Lung (tissue), 12 donors: ENCODE results near the gene CIART. TPM values are rescaled to one million over a fixed set of nuclear protein-coding genes. Genes with fewer than 3 reads are reported as not detected.
A peak's percentile ranks its signal among the peaks of the same experiment; 100 is the strongest.

Source experiments
- ATAC-seq: fragments of 200-7000 bp; cut with Tn5 transposase; one replicate; pipeline ENCODE4 v1.9.1; 2020; ENCODE audit warnings: moderate number of reproducible peaks; ENCODE audit not compliant: insufficient read depth, low FRiP score
- DNase-seq, 3 donors: peaks; one replicate each; pipeline ENCODE4 v3.0.0-alpha.2; 2013 to 2017
- H3K27ac ChIP-seq, 2 donors: one replicate each; pipeline ENCODE4 v1.5.1; 2013; ENCODE audit warnings: mild to moderate bottlenecking in 2 of 2, moderate library complexity in 2 of 2, control low read depth in 1 of 2, inconsistent platforms in 1 of 2, low read depth in 1 of 2, low read length in 1 of 2
- H3K27me3 ChIP-seq, 3 donors: one replicate each; pipeline ENCODE4 v1.5.1; 2013; ENCODE audit warnings: low read length in 2 of 3; ENCODE audit not compliant: control insufficient read depth in 3 of 3, insufficient read depth in 3 of 3
- H3K36me3 ChIP-seq, 4 donors: one replicate each; pipeline ENCODE4 v1.5.1; 2013; ENCODE audit warnings: low read length in 4 of 4, mild to moderate bottlenecking in 1 of 4, moderate library complexity in 1 of 4; ENCODE audit not compliant: control insufficient read depth in 4 of 4, insufficient read depth in 4 of 4
- H3K4me1 ChIP-seq, 5 donors: one replicate each; pipeline ENCODE4 v1.5.1; 2013; ENCODE audit warnings: low read length in 5 of 5, mild to moderate bottlenecking in 2 of 5, moderate library complexity in 1 of 5; ENCODE audit not compliant: control insufficient read depth in 5 of 5, insufficient read depth in 5 of 5
- H3K4me3 ChIP-seq: one replicate; pipeline ENCODE4 v1.5.1; 2013; ENCODE audit warnings: mild to moderate bottlenecking, control low read depth, moderate library complexity
- H3K9ac ChIP-seq, 2 donors: one replicate each; pipeline ENCODE4 v1.5.1; 2013; ENCODE audit warnings: low read length in 2 of 2, control low read depth in 1 of 2; ENCODE audit not compliant: insufficient read depth in 1 of 2
- H3K9me3 ChIP-seq, 4 donors: one replicate each; pipeline ENCODE4 v1.5.1; 2013; ENCODE audit warnings: low read length in 3 of 4, mild to moderate bottlenecking in 1 of 4, moderate library complexity in 1 of 4; ENCODE audit not compliant: control insufficient read depth in 4 of 4, insufficient read depth in 3 of 4
- WGBS, 2 donors: extraction: QIAGEN DNeasy Blood & Tissue Kit; methylation state at CpG; one replicate each; pipeline ENCODE4 v1.1.7; 2013; 5-methylcytosine and 5-hydroxymethylcytosine counted together
- polyA plus RNA-seq, 2 donors: library from polyadenylated mRNA; stranded (reverse); fragments of 200-250 nt; gene quantifications; one replicate each; pipeline ENCODE4 v1.2.1, GENCODE V29; 2013
- total RNA-seq, 2 donors: library from RNA; depleted of rRNA in 1 of 2; stranded (reverse); fragments of >200 nt in 1 of 2; gene quantifications; one replicate each; pipeline ENCODE4 v1.2.1, GENCODE V29; 2014 to 2021
- TF ChIP-seq, protein P1 (sequence below): IDR thresholded peaks from 2 replicates; pipeline ENCODE4 v1.5.1; 2012; ENCODE audit warnings: mild to moderate bottlenecking; ENCODE audit errors: control extremely low read depth, extremely low read depth
- donor health status: control.
- donor health status: control.
- donor health status: Bipolar disorder and iron deficiency.
- donor health status: healthy.
- donor health status: DM: yes; HTN: yes; CAD: no.

The CIART gene
- total and polyA plus RNA-seq, 4 donors = 1.3 to 8.0 (median 4.9) TPM

GRCh38 chr1:150282558-150282958 lies 204 bp downstream of the CIART start:
- H3K9ac ChIP-seq = peak overlapping the region; percentile 17 to 21
- TF ChIP-seq, protein P1, sequence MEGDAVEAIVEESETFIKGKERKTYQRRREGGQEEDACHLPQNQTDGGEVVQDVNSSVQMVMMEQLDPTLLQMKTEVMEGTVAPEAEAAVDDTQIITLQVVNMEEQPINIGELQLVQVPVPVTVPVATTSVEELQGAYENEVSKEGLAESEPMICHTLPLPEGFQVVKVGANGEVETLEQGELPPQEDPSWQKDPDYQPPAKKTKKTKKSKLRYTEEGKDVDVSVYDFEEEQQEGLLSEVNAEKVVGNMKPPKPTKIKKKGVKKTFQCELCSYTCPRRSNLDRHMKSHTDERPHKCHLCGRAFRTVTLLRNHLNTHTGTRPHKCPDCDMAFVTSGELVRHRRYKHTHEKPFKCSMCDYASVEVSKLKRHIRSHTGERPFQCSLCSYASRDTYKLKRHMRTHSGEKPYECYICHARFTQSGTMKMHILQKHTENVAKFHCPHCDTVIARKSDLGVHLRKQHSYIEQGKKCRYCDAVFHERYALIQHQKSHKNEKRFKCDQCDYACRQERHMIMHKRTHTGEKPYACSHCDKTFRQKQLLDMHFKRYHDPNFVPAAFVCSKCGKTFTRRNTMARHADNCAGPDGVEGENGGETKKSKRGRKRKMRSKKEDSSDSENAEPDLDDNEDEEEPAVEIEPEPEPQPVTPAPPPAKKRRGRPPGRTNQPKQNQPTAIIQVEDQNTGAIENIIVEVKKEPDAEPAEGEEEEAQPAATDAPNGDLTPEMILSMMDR = no peak
- ATAC-seq = no peak
- DNase-seq = no peak
- H3K36me3 ChIP-seq = peaks cover 0 to 7% (median 2%) of the 10 kb centered on the region in 4 donors
- peak overlapping the region; percentile 45 for H3K4me3 ChIP-seq
- no peaks in the 10 kb centered on the region for H3K9me3 ChIP-seq
- peaks cover 0 to 17% (median 4%) of the 10 kb centered on the region in 5 donors for H3K4me1 ChIP-seq
- no peaks in the 10 kb centered on the region for H3K27me3 ChIP-seq
- peak overlapping the region; percentile 82 to 88 for H3K27ac ChIP-seq
- WGBS, 2 donors = 6 to 10% methylated on average over 21 of the region's 21 CpGs

DNA sequence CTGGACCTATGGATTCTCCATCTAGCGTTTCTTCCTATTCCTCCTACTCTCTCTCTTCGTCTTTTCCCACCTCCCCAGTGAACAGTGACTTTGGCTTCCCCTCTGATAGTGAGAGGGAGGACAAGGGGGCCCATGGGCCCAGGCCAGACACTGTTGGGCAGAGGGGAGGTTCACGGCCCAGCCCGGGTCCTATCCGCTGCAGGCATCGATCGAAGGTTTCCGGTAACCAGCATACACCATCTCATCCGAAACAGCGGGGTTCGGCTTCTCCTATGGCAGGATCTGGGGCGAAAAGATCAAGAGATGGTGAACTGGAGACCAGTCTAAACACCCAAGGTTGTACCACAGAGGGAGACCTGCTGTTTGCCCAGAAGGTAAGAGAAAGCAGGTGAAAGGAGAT lies 906 bp downstream of the CIART start:
- Histone ChIP-seq H3K27me3 (no peaks in the 10 kb centered on the region), H3K36me3 (peaks cover 0 to 7% (median 2%) of the 10 kb centered on the region in 4 donors), H3K9ac (peak overlapping the region in 1 of 2 donors; percentile 21), H3K9me3 (no peaks in the 10 kb centered on the region), H3K4me3 (no peak overlapping the region), H3K4me1 (peaks cover 0 to 17% (median 4%) of the 10 kb centered on the region in 5 donors), H3K27ac (peak overlapping the region in 1 of 2 donors; percentile 82)
- WGBS, 2 donors = 85 to 95% methylated on average over 12 of the region's 12 CpGs
- no peak for DNase-seq
- ATAC-seq = no peak
- TF ChIP-seq, protein P1 = no peak

- WGBS, 2 donors = 94 to 97% methylated on average over 1 of the region's 1 CpG
- TF ChIP-seq, protein P1 = no peak
- Histone ChIP-seq H3K9ac (no peak overlapping the region), H3K4me1 (peaks cover 0 to 5% (median under 1%) of the 10 kb centered on the region in 5 donors), H3K36me3 (peaks cover 0 to 7% (median 2%) of the 10 kb centered on the region in 4 donors), H3K4me3 (no peak overlapping the region), H3K27ac (no peak overlapping the region), H3K9me3 (no peaks in the 10 kb centered on the region), H3K27me3 (no peaks in the 10 kb centered on the region)
- DNase-seq (no peak), ATAC-seq (no peak)
These were observed 6.0 kb downstream of the CIART start for GRCh38 chr1:150288382-150288781.

- Histone ChIP-seq H3K27ac (no peak overlapping the region), H3K9ac (no peak overlapping the region), H3K27me3 (no peaks in the 10 kb centered on the region), H3K4me3 (no peak overlapping the region), H3K9me3 (no peaks in the 10 kb centered on the region), H3K36me3 (peaks cover 0 to 7% (median 2%) of the 10 kb centered on the region in 4 donors), H3K4me1 (peaks cover 0 to 3% (median 0%) of the 10 kb centered on the region in 5 donors)
- no peak for ATAC-seq
- DNase-seq = no peak
- 81 to 95% methylated on average over 4 of the region's 4 CpGs for WGBS, 2 donors
- TF ChIP-seq, protein P1 = no peak
These were observed 6.5 kb downstream of the CIART start for GRCh38 chr1:150288822-150289221.
